Activated CD4-positive, alpha-beta T cell treated with anti-CD3 and anti-CD28 coated beads for 4 hours (primary cell): ENCODE measurements around the gene BLM.
A peak's percentile ranks its signal among the peaks of the same experiment; 100 is the strongest.
"Not testable (repeated sequence)": the region's sequence is repeated elsewhere in the genome, so short reads cannot be mapped to it uniquely, and the experiment has no call there.

ENCODE experiments used
- DNase-seq, 2 donors: peaks; one replicate each; pipeline ENCODE4 v3.0.0-alpha.2; 2020

BLM gene

GRCh38 chr15:90823455-90823974, 106.4 kb downstream of the BLM start:
- no peak for DNase-seq

DNA sequence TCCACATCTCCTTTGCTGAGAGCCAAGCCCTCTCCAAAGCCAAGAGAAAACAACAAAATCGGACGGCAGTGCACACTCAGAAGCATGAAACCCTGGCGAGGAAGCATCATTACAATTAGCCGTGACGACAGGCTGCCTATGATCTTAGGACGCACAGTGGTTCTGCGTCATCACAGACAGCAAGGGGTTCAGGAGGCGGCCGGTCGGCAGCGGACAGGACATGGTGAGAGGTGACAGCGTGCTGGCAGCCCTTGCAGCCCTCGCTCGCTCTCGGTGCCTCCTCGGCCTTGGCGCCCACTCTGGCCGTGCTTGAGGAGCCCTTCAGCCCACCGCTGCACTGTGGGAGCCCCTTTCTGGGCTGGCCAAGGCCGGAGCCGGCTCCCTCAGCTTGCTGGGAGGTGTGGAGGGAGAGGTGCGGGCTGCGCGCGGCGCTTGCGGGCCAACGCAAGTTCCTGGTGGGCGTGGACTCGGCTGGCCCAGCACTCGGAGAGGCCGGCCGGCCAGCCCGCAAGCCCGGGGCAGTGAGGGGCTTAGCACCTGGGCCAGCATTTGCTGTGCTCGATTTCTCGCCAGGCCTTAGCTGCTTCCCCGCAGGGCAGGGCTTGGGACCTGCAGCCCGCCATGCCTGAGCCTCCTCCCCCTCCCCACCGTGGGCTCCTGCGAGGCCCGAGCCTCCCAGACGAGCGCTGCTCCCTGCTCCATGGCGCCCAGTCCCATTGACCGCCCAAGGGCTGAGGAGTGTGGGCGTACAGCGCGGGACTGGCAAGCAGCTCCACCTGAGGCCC, 108.2 kb downstream of the BLM start:
- DNase-seq: not testable (repeated sequence)

GRCh38 chr15:90826206-90826885, 109.2 kb downstream of the BLM start:
- DNase-seq: not testable (repeated sequence)

DNA sequence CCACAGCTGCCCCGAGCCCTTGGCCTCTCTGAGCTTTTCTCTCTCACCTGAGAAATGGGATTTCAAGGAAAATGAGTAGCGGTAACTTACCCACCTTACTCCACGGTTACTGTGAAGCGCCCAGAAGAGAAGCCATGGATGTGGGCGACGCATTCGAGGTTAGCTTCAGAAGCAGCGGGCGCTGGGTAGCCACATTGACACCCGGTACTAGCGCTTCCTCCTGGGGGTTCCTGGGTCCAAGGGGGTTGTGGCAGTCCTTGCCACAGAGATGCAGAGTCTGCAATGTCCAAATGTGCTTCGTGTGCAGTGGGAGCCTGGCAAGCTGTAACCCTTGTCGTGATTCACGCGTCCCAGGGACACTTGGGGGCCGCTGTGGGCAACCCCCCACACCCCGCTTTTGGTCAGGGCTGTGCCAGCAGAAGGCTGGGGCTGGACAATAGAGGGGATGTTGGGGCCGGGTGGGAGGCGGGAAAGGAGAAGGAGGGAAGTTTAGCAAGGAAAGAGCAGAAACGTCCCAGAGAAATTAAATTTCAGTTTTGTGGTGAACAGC, 109.8 kb downstream of the BLM start:
- DNase-seq: no peak

- no peak for DNase-seq
These were observed 111.0 kb downstream of the BLM start for GRCh38 chr15:90828111-90828510.

DNA sequence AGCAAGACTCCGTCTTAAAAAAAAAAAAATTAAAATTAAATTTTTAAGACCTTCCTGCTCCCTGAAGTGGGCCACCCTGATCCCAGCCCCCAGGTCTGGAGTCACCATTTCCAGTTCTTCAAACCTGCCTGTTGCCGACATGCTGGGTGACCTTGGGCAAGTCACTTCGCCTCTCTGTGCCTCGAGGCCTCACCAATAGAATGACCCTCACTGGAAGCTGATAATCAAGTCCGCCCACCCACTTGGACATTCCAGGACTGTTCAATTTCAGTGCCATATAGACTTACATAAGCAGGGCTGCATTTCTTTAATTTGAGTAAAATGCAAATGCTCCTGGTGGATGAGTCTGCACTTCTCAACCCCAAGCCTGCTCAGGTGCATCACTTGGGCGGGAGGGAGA, 112.0 kb downstream of the BLM start:
- no peak for DNase-seq

DNA sequence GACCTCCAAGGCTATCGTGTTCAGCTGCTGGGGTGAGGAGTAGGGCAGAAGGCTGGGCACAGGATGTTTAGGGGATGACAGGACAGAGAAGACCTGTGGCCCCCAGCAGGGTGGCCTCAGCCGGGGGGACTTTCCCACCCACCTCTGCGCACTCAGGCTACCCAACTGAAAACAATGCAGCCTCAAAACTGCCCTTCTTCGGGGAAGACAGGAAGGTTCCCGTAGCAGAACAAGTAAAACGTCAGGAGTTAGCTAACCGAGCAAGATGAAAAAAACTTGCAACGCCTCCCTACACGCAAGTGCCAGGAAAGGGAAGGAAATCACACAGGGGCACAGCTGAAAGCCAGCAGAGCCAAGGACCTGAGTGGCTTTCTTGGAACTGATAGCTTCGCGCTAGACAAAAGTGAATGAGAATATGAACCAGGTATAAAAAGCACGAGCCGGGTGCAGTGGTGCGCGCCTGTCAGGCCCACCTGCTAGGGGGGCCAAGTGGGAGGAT, 112.8 kb downstream of the BLM start:
- peak in 1 of 2 donors; percentile 35 for DNase-seq

DNA sequence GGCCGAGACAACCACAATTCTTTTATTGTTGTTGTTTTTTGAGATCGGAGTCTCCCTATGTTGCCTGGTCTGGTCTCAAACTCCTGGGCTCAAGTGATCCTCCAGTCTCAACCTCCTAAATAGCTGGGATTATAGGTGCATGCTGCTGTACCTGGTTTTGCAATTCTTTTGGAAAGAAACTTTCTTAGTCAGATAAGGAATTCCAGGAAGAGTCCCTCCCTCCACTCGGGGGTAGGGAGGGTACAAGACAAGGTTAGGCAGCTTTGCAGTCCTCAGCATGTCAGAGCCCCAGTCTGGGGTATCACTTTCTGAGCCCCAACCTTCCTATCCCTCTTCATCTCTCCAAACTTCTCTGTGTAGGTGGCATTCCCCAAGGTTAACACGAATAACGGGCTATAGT, 117.5 kb downstream of the BLM start:
- no peak for DNase-seq

- DNase-seq: no peak
These were observed 119.2 kb downstream of the BLM start for GRCh38 chr15:90836296-90836871.

DNA sequence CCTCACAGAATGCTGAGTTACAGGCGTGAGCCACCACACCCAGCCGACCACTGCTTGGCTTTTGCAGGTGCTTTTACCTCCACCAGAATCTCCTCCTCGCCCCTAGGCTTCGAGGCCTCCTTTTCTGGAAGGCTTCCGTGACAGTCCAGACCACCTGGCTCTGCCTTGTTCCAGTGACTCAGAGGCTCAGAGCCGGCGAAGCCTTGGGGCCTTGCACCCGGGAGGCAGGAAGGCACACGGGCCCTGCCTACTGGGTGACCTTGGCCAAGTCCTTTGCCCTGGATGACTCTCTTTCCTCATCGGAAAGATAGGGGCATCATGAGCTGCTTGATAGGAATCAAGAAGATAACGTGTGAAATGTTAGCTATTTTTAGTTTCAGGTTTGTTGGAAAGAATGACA, 119.9 kb downstream of the BLM start:
- peak in 1 of 2 donors; percentile 53 for DNase-seq

GRCh38 chr15:90838139-90838538, 121.0 kb downstream of the BLM start:
- DNase-seq: peak; percentile 89 to 93

GRCh38 chr15:90838544-90838943, 121.4 kb downstream of the BLM start:
- DNase-seq: peak in 1 of 2 donors; percentile 30

DNA sequence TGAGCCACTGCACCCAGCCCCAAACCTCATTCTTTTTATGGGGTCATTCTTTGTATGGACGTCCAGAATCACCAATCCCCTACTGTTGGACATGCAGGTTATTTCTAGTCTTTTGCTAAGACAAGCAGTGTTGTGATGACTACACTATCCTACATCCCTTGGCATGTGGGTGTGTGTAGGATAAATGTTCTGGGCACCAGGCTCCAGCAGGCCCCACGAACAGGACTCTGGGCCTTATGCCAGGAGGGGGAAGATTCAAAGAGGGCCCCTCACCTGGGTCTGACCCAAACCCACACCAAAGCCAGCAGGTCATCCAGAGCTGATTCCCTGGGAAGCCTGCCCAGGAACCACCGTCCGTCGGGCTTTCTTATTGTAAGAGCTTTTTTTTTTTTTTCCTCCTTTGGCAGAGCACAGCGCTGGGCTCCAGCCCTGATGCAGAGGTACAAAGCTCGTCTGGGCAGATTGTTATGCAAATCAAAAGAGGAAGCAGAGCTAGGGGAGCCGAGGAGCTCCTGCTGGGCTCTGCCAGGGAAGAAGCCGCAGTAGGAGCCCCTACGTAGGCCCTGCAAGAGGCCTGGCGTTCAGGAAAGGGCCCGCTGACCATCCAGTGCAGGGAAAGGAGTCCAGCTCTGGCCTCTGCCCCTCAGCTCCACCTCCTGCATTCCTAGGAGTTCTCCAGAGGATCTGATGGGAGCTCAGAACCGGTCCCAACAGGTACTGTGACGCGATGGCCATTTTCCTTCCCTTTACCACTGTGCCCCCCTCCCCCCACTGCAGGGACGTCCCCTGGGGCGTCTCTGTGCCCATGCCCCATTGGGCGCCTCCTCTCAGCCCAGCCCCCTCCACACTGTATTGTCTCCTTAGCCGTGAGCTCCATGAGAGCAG, 122.3 kb downstream of the BLM start:
- no peak for DNase-seq

GRCh38 chr15:90840157-90840855, 123.2 kb downstream of the BLM start:
- DNase-seq: no peak

DNA sequence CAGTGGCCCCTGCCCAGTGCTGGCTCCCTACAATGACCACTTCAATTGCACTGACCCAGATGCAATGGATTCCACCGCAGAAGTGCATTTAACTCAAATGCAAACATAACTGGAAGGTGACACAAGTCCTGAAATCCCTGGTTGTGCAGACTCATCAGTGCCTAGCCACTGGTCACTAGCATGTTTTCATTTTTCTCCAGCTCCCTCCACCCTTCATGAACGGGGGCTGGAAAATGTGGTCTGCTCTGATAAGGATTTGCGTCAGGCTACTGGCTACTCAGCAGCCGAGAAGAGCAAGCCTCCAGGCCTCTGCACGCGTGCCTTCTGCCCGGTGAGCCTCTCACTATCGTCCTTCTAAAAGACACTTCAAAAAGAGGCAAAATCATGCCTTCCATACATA, 123.8 kb downstream of the BLM start:
- no peak for DNase-seq

DNA sequence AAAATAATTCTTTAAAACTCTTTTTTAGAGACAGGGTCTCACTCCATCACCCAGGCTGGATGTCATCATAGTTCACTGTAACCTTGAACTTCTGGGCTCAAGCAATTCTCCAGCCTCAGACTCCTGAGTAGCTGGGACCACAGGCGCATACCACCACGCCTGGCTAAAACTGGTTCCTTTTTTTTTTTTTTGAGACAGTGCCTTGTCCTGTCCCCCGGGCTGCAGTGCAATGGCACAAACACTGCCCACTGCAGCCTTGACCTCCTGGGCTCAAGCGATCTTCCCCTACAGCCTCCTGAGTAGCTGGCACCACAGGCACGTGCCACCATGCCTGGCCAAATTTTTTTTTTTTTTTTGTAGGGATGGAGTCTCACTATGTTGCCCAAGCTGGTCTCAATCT, 127.5 kb downstream of the BLM start:
- no peak for DNase-seq

GRCh38 chr15:90845201-90845949, 128.2 kb downstream of the BLM start:
- DNase-seq: peak in 1 of 2 donors; percentile 15

DNA sequence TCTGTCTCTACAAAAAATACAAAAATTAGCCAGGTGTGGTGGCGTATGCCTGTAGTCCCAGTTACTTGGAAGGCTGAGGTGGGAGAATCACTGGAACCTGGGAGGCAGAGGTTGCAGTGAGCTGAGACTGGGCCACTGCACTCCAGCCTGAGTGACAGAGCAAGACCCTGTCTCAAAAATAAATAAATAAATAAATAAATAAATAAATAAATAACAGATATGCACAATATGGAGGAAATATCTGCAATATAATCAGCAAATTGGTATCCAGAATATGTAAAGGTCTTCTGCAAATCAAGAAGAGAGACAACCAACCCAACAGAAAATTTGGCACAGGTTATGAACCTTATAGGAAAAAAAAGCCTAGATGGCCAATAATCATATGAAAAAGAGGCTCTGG, 132.3 kb downstream of the BLM start:
- DNase-seq: not testable (repeated sequence)

- peak in 1 of 2 donors; percentile 42 for DNase-seq
These were observed 134.0 kb downstream of the BLM start for GRCh38 chr15:90851114-90851513.

GRCh38 chr15:90851940-90852339, 134.8 kb downstream of the BLM start:
- no peak for DNase-seq

- DNase-seq: no peak
These were observed 138.0 kb downstream of the BLM start for GRCh38 chr15:90855139-90855538.
